MM.1S (cell line): ENCODE results near the gene DNAH9.

Source experiments
- EZH2 ChIP-seq: fragments of 300-600 bp; sonication (generic); optimal IDR thresholded peaks from 2 replicates; pipeline ENCODE3; 2017; ENCODE audit warnings: low read depth, mild to moderate bottlenecking, antibody characterized with exemption, low read length, mixed read lengths
- TF ChIP-seq, protein P1 (sequence below): fragments of 300-600 bp; sonication (generic); IDR thresholded peaks from 2 replicates; pipeline ENCODE4 v1.5.1; 2016; ENCODE audit warnings: antibody characterized with exemption, low read length, mixed read lengths

DNA sequence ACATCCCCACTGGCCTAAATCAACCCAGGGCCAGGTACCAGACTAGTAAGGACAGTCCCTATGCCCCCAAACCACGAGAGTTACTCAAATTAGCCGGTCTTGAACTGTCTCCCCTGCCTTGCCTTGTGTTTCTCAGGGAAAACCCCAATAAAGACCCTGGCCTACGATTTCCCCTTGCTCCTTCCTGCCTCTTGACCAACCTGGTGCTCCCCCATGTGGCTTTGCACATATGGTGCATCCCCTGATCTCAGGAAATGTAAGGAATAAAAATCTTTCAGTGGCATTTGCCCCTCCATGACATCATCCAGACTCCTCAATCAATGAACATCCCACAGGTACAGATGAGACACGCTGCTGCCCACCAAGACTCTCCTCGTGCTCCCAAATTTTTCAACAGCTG lies 311.1 kb downstream of the DNAH9 start:
- TF ChIP-seq, protein P1, sequence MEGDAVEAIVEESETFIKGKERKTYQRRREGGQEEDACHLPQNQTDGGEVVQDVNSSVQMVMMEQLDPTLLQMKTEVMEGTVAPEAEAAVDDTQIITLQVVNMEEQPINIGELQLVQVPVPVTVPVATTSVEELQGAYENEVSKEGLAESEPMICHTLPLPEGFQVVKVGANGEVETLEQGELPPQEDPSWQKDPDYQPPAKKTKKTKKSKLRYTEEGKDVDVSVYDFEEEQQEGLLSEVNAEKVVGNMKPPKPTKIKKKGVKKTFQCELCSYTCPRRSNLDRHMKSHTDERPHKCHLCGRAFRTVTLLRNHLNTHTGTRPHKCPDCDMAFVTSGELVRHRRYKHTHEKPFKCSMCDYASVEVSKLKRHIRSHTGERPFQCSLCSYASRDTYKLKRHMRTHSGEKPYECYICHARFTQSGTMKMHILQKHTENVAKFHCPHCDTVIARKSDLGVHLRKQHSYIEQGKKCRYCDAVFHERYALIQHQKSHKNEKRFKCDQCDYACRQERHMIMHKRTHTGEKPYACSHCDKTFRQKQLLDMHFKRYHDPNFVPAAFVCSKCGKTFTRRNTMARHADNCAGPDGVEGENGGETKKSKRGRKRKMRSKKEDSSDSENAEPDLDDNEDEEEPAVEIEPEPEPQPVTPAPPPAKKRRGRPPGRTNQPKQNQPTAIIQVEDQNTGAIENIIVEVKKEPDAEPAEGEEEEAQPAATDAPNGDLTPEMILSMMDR = no peak
- TF ChIP-seq EZH2 = no peak
